GM12891 (cell line): ENCODE measurements around the gene OSBPL6.

Experiments
- PAX5 ChIP-seq: IDR thresholded peaks from 2 replicates; pipeline ENCODE4 v1.6.1; 2011; ENCODE audit warnings: low read length, moderate library complexity, mild to moderate bottlenecking; ENCODE audit not compliant: insufficient read depth, severe bottlenecking
- POLR2A ChIP-seq: IDR thresholded peaks from 2 replicates; pipeline ENCODE4 v1.6.1; 2011; ENCODE audit warnings: low read depth, low read length, control low read depth
- POLR2AphosphoS5 ChIP-seq: IDR thresholded peaks from 2 replicates; pipeline ENCODE4 v1.6.1; 2011; ENCODE audit warnings: low read depth, low read length, control low read depth
- POU2F2 ChIP-seq: IDR thresholded peaks from 2 replicates; pipeline ENCODE4 v1.6.1; 2011; ENCODE audit warnings: low read depth, mild to moderate bottlenecking, control low read depth, low read length, moderate library complexity
- SPI1 ChIP-seq: IDR thresholded peaks from 2 replicates; pipeline ENCODE4 v1.6.1; 2011; ENCODE audit warnings: low read depth, low read length, control low read depth
- TAF1 ChIP-seq: IDR thresholded peaks from 2 replicates; pipeline ENCODE4 v1.6.1; 2011; ENCODE audit warnings: low read depth, low read length, control low read depth

- no peak for TF ChIP-seq POLR2AphosphoS5
- TF ChIP-seq POLR2A: no peak
- no peak for TF ChIP-seq TAF1
- TF ChIP-seq PAX5: no peak
- TF ChIP-seq SPI1: no peak
- no peak for TF ChIP-seq POU2F2
These were observed 182.7 kb downstream of the OSBPL6 start for GRCh38 chr2:178377046-178377445.
